Kidney capillary endothelial cell (primary cell): ENCODE data around the gene MAN2B2.

Experiments
- DNase-seq: peaks from one replicate; pipeline ENCODE4 v3.0.0-alpha.2; 2018; ENCODE audit warnings: low spot score

Gene MAN2B2

DNA sequence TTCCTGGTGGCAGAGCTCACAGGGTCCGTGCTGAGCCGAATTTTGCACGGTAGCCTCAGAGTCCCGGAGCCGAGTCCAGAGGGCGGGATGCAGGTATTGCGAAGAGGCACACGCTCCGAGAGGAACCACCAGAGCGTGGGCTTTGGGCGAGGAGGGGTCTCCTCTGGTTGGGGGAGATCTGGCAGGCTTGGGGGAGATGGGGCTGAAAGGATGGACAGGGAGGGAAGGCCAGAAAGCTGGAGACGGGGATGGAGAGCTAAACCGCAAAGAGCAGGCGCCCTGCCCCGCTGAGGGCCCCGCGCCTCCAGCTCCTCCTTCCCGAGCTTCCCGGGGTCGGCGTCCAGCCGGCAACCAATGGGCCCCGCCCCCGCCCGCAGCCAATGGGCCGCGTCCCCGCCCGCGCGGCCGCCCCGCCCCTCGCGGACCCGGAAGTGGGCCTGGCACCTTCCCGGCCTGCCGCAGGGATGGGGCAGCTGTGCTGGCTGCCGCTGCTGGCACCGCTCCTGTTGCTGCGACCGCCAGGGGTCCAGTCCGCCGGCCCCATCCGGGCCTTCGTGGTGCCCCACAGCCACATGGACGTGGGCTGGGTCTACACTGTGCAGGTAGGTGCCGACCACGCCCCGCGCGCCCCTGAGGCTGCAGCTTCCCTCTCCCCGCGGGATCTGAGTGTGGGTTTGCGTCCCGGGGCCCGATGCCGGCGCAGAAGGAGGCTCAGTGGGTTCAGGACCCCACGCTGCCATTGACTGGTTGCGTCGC, at the start of gene MAN2B2:
Gene MAN2B2 (plus strand): TSS at position 443 of the 756 bp plus-strand sequence. CDS start 22 bp downstream, at position 465.
- peak; percentile 65 for DNase-seq

DNA sequence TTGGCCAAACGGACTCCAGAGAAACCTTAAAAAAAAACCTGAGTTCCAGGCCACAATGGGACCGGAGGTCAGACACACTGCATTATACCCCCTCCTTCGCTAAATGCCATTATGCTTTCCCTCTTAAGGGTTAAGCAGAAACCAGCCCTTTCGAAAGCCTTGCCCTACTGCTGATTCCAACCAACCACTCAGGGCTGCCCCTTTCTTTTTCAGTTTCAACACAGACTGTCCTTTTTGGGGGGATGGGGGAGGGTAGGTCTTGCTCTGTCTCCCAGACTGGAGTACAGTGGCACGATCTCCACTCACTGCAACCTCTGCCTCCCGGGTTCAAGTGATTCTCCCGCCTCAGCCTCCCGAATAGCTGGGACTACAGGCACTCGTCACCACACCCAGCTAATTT, 49.5 kb upstream of the MAN2B2 start:
- DNase-seq = no peak

DNA sequence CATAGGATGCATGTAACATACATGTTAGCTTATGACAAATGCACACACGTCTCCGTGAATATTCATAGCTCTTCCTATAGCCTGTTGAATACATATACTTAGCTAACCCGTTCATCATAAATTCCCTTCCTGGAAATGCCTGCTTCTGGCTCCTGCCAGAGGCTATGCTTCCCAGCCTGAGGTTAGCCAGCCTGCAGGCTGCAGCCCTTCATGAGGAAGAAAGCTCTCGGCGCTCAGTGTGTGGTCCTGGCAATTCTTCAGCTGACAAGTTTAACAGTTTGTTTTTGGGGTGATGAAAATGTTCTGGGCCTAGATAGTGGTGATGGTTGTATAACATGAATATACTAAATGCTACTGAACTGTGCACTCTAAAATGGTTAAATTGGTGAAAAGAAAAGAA, 48.8 kb upstream of the MAN2B2 start:
- DNase-seq = no peak

DNA sequence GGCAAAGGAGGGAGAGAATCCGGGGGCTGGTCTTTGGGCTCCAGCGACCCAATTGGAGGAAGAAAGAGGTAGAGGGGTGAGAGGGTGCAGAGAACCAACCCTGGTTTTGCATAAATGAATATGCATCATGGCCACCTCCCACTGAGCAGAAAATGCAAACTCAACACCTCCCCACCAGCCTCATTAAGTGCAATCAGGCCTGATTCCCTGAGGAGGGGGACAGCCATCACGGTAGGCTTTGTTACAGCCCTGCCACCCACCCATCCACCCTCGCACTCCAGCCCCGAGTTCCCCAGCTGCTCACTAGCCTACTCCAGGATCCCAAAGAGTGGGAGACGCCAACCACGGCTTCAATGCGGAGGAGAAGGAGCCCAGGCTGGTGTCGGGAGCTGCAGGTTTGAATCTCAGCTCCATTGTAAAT, 48.3 kb upstream of the MAN2B2 start:
- no peak for DNase-seq

DNA sequence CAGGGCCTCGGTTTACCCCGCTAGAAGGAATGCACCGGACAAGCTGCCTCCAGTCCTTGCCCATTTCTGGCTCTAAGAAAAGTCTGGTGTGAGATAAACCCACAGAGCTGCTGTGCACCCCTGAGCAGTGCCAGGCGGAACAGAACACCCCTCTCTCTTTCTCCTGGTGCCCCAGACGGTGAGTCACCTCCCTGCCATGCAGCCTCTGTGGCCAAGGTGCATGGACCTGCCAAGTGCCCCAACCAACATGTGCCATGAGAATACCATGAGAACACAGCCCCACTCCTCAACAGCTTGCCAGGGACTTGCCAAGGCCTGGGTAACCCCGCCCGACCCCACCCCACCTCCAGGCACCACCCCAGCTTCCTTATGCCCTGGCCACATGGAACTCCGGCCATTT, 47.7 kb upstream of the MAN2B2 start:
- no peak for DNase-seq

DNA sequence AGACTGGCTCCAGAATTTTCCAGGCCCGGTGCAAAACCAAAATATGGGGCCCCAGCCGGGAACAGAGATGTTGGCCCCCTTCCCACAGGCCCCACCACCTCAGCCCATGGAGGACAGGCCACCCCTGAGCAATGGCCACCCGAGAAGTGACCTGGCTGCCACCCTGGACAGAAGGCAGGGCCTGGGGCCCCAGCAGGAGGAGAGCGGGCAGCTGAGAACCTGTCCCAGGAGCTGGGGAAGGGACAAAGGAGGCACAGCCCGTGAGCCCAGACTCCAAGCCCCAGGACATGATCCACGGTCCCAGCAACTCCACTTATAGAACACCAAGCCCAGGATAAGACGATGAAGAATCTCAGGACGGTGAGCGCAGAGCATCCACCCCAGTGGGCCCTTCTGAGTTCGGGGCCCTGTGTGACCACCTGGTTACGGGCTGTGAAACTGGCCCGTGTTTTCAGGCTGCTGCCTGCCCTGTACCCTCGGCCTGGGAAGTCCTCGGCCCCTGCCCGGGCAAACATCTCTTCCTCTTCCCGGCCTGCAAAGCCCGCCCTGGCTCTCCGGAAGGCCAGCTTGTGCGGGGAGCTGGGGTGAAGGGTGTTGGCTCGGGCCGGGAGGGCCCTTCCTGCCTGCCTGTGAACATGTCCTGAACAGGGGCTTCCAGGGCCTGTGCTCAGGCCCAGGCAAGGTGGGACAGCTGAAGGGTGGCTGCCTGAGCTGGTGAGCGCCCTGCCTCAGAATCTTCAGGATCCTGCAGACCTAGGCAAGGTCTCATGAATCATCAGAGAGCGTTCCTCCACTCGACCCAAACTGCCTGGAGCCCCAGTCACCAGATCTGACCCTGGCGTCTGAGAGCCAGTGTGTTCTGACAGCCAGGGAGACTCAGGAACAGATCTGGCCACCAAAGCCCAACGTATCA, 47.0 kb upstream of the MAN2B2 start:
- no peak for DNase-seq

DNA sequence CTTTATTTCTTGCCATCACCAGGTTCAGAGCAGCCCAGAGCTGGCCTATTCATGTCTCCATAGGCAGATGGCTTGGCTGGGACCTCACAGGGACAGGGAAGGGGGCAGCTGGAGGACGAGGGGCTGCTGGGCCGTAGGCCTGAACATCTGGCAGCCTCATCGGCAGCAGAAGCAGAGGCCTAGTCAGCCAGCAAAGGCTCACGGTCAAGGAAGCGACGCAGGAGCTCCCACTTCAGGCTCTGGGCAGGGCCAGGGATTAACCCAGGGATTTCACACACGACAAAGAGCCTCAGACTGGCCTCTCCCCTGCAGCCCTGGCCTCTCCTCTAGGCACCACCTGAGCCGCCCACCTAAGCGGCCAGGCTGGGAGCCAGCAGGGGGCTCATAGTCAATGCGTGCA, 46.0 kb upstream of the MAN2B2 start:
- no peak for DNase-seq

DNA sequence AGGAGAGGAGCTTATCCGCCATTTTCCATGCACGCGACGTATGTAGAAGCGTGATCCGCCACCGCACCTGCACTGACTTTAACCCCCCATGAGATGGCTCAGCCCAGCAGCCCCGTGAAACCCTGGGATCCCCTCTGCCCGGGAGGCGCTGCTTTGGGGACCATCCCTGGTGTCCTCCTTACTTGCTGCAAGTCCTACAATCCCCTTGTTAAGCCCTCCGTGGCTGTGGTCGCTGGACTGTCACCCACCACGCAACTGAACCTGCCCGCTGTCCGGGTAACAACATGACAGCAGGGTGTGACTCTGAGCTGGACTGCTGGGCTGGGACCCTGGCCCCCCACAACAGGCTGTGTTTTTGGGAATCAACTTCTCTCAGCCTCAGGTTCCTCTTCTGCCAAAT, 44.7 kb upstream of the MAN2B2 start:
- no peak for DNase-seq

DNA sequence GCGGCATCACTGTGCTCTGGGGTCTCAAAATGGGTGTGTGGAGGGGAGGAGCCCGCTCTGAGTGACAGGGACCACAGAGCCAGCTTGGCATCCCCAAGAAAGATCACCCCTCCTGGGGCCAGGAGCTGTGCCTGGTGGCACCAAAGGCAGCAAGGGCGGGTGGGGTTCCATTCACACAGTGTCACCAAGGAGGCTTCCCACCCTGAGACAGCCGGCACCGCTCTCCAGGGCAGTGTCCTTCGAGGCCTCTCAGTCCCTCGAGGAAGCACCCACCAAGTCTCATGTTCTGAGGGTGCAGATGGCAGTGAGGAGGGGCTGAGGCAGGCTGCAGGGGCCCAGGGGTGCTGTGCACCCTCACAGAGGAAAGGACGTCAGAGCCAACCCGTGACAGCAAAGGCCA, 44.0 kb upstream of the MAN2B2 start:
- no peak for DNase-seq

DNA sequence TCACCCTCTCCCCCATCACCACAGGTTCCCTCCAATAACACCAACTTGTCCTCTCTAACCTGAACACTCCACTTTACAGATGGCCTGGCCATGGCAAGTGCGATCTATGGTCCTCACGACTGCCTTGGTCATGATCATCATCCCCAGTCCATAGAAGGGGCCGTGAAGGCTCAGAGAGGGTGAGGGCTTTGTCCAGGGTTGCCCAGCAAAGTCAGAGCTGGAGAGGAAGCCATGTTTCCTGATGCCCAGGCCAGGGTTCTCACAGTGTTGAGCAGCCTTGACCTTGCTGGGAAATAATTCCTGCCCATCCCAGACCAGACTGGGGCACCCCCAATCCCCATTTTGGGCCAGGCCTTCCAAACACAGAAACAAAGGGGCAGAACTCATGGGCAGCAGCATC, 42.9 kb upstream of the MAN2B2 start:
- DNase-seq = no peak

DNA sequence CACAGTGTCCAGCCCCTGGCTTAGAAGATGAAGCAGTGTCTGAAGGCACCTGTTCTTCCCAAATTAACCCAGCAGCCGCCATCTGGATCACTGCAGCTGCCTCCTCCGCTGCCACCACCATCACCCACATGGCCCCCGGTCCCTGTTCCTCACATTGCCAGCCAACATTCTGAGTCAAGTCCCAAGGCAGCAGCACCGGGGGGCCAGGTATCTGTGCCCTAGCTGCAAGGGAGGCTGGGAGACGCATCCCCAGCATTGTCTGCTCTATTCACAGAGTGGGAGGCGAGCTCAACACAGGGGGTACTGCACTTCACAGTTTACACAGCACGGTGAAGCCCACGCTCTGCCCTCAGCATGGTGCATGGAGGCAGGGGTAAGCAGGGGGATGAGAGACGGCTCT, 42.3 kb upstream of the MAN2B2 start:
- DNase-seq = no peak

DNA sequence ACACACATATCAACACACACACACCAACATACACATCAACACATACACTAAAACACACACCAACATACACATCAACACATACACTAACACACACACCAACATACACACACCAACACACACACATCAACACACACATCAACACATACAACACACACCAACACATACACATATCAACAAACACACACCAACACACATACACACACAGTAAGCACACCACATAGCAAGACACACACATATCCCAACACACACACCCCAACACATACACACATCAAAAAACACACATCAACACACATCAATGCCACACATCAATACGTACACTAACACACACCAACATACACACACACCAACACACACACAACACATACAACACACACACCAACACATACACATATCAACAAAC, 40.9 kb upstream of the MAN2B2 start:
- no peak for DNase-seq

DNA sequence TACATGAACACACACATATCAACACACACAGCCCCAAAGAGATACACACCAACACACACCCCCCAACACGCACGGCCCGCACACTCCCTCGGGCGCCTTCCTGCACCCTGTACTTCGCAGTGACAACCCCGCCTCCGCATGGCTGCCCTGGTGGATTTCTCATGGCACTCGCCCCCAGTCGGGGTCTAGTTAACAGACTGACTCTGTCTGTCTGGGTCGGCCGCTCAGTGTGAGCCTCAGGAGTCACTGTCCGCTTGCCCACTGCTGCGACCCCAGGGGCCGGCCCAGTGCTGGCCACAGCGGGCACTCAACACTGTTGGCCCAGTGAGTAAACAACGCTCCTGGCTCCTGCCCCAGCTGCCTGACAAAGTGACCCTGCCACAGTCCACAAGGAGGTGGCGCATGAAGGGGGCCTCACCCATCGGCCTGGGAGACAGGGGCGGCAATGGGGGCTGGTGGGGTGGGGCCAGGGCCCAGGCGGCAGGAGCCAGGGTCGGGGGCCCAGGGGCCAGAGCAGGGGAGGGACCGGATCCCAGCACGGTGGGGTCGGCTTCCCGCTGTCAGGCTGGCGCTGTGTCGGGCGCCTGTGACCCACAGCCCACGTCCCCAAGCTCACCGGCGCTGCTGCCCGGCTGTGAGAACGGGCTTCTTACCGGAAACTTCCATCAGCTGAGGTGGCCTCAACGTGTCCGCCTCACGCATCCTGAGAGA, 40.2 kb upstream of the MAN2B2 start:
- DNase-seq = no peak

DNA sequence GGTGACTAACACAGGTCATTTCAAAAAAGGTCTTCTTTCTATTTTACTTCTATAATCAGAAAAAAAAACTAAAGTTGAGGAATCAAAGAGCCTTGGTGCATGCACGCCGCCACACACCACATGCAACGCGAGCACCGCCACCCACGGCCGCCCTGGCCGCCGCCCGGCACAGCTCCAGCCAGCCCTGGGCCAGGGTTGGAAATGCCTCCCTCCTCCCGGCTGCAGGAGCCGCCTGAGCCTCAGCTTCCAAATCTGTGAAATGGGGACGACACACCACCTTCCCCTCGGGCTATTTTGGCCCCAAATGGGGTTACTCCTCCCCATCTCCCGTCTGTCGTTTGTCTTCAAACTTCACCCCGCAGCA, 39.7 kb upstream of the MAN2B2 start:
- DNase-seq = no peak

DNA sequence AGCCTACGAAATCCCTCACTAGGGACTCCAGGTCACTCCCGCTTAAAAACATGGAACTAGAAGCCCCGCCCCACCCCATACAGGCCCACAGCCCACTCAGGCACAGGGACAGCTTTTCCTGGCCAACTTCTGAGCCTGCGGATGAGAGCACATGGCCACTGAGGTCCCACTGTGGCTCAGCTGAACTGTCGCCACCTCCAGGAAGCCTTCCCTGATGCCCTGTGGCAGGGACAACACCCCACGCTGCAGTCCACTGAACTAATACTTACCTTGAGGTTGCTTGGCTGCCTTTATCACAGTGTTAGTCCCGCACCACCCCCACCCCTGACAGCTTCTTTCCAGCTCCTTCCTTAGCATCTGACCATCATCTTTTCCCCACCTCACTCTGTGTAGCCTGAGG, 39.3 kb upstream of the MAN2B2 start:
- no peak for DNase-seq

DNA sequence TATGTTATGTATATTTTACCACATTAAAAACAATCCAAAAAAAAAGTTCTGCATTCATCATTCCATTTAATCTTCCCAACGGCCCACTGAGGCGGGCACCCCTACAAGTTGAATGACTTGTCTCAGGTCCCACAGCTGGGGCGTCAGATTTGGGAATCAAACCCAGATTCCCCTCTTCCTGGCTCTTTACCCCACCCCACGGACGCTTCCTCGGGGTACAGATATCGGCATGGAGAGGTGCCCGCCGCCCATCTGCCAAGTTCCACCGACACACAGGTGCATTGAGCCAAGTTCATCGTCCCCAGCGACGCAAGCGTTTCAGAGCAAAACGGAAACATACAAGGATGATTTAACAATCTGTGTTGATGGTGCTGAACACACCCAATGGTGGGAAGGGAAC, 36.9 kb upstream of the MAN2B2 start:
- no peak for DNase-seq

DNA sequence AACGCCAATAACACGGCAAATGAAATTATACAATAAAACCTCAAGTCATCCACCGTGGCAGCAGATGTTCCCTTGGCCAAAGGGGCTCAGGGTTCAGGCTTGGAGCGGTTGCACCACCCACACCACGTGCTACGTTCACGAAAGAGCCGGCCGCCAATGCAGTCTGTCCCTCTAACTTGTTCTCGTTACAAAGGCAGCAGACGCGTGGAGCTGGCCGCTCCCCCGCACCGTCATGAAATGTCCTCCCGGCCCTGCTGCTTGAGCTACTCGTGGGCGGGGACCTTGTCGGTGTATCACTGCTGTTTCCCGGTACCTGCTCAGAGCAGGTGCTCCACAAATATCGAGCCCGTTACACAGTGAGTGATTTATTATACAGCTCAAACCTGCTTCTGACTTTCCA, 36.4 kb upstream of the MAN2B2 start:
- DNase-seq = no peak

DNA sequence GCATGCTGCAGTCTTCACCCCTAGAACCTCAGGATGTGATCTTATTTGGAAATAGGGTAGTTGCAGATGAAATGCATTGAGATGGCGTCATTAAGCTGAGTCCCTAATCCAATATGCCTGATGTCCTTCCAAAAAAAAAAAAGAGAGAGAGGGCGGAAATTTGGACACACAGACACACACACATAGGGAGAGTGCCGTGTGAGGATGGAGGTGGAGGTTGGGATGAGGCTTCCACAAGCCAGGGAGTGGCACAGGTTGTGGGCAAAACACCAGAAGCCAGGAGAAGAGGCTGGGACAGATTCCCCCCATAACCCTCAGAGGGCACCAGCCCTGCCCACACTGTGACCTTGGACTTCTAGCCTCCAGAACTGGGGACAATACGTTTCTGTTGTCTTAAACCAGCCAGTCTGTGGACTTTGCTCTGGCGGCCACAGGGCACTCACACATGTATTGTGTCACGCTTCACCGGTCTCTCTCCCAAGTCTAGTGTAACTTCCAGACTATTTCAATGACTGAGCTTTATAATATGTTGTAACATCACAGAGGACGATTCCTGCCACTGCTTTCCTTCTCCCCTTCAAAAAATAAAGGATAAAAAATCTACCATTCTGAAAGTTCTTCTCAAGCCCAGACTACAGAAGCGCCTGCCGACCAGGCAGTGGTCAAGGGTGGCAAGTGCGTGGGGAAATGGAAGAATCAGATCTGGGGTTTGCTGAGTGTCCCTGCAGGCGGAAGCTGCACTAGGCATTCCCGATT, 35.8 kb upstream of the MAN2B2 start:
- DNase-seq = no peak

DNA sequence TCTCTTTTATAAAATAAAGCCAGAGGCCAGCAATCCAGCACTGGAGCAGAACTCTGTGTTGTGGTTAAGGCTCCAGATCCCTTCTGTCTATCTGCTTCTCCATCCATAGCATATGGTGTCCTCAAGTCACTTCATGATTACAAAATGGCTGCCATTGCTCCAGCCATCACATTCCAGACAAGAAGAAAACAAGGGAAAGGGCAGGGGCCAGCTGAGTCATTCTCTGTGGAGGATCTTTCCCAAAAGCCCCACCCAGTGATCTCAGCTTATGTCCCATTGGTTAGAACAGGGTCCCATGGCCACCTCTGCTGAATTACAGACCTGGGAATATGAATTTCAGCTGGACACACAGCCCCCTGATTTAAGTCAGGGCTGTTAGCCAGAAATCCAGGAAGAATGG, 34.1 kb upstream of the MAN2B2 start:
- no peak for DNase-seq

DNA sequence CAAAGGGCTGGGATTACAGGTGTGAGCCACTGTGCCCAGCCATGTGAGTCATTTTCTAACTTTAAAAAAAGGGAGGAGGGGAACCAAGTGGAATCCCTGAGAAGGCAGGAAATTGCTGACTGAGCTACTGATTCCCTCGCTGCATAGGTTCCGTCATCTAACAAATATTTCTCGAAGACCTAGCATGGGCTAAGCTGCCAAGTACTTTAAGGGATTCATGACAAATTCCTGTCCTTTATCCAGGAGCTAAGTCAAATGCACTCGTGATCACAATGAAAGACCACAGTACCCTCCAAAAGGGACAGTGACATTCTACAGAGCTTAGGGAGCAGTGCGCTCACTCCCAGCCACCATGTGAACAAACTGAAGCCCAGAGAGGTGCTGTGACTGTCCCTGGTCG, 33.2 kb upstream of the MAN2B2 start:
- no peak for DNase-seq

DNA sequence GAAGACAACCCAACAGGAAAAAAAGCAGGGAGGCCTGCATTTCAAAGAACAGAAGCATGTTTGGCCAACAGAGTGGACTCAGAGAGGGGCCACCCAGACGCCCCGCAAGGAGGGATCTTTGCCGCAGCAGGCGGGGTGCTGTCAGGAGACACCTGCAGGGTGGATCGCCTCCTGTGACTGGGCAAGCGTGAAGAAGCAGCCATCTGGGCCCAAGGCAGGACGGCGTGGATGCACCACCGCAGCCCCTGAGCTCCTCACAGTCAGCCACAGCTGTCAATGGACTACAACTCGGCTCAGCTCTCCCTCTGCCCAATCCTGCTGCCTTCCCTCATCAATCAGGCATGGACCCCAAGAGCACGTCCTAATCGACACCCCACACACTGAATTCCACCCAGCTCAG, 32.0 kb upstream of the MAN2B2 start:
- DNase-seq = no peak

DNA sequence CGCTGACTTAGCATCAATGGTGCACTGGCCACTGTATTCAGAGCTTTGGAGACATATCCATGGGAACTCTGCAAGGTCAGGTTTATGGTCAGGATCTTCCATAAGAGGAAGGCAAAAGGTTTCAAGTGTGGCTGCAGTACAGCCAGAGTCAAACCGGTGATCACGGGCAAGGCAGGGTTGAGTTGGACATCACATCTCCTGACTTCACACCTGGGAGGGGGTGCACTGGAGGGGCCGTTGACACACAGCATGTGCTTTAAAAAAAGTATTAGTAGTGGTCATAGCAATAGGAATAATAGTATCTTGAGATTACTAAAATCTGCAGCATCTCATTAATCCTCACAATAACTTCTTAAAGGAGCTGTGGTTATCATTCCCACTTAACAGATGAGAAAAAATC, 28.9 kb upstream of the MAN2B2 start:
- DNase-seq = no peak
